ENCODE data around the gene FBXL13. TPM values are rescaled to one million over a fixed set of nuclear protein-coding genes. Genes with fewer than 3 reads are reported as not detected.
"Not testable (repeated sequence)": the region's sequence is repeated elsewhere in the genome, so short reads cannot be mapped to it uniquely, and the experiment has no call there.

FBXL13 gene
- total RNA-seq, 1 experiment from 2014 or later, result 2.5 TPM

DNA sequence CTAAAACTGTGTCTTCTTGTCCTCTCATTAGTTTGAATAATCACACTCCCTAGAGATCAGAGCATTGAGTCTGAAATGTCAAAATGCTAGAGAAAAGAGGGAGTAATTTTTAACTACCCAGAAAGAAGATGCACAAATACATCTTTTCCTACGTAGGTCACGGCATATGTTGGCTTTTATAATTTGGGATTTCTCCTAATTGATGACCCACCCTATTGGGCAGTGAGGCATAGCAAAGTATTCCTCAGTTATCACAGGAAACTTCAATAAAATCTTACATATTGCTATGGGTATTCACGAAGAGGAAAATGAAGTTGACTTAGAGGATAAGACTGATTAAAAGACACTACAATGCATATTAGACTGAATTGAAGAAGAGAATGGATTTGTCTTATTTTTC is 25.8 kb upstream of the FBXL13 start:
- no peak for ATAC-seq
- H3K27ac ChIP-seq (ENCODE audit: low read length), result no peak overlapping the region
- ChIA-PET POLR2A (no interaction called here), CTCF (no interaction called here)
- TF ChIP-seq POLR2AphosphoS5 (IDR thresholded peaks at IDR 0.05; ENCODE audit: low read depth, low read length) (no peak), TCF7L2 (IDR thresholded peaks at IDR 0.05; ENCODE audit: low read depth, low read length) (no peak), SIN3A (IDR thresholded peaks at IDR 0.05; ENCODE audit: borderline replicate concordance, insufficient read depth, low read depth, low read length) (no peak)
- TF ChIP-seq, protein P1, sequence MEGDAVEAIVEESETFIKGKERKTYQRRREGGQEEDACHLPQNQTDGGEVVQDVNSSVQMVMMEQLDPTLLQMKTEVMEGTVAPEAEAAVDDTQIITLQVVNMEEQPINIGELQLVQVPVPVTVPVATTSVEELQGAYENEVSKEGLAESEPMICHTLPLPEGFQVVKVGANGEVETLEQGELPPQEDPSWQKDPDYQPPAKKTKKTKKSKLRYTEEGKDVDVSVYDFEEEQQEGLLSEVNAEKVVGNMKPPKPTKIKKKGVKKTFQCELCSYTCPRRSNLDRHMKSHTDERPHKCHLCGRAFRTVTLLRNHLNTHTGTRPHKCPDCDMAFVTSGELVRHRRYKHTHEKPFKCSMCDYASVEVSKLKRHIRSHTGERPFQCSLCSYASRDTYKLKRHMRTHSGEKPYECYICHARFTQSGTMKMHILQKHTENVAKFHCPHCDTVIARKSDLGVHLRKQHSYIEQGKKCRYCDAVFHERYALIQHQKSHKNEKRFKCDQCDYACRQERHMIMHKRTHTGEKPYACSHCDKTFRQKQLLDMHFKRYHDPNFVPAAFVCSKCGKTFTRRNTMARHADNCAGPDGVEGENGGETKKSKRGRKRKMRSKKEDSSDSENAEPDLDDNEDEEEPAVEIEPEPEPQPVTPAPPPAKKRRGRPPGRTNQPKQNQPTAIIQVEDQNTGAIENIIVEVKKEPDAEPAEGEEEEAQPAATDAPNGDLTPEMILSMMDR (IDR thresholded peaks at IDR 0.05), result no peak
- TF ChIP-seq, protein P2, sequence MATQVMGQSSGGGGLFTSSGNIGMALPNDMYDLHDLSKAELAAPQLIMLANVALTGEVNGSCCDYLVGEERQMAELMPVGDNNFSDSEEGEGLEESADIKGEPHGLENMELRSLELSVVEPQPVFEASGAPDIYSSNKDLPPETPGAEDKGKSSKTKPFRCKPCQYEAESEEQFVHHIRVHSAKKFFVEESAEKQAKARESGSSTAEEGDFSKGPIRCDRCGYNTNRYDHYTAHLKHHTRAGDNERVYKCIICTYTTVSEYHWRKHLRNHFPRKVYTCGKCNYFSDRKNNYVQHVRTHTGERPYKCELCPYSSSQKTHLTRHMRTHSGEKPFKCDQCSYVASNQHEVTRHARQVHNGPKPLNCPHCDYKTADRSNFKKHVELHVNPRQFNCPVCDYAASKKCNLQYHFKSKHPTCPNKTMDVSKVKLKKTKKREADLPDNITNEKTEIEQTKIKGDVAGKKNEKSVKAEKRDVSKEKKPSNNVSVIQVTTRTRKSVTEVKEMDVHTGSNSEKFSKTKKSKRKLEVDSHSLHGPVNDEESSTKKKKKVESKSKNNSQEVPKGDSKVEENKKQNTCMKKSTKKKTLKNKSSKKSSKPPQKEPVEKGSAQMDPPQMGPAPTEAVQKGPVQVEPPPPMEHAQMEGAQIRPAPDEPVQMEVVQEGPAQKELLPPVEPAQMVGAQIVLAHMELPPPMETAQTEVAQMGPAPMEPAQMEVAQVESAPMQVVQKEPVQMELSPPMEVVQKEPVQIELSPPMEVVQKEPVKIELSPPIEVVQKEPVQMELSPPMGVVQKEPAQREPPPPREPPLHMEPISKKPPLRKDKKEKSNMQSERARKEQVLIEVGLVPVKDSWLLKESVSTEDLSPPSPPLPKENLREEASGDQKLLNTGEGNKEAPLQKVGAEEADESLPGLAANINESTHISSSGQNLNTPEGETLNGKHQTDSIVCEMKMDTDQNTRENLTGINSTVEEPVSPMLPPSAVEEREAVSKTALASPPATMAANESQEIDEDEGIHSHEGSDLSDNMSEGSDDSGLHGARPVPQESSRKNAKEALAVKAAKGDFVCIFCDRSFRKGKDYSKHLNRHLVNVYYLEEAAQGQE (IDR thresholded peaks at IDR 0.05; ENCODE audit: insufficient read depth in 1 of 2, low read depth in 2 of 2, low read length in 1 of 2), result no peak
- intact Hi-C loops (cut with micrococcal nuclease; ENCODE audit: unreplicated experiment) (no loop called here), in situ Hi-C loops (cut with HindIII; ENCODE audit: low pct_unique_long_range_greater_than_20kb, low sequenced_read_pairs) (no loop called here)
- no peak for DNase-seq (ENCODE audit: low read depth, low spot score)
- H3K9me3 ChIP-seq (ENCODE audit: control insufficient read depth, insufficient read depth, low read depth, low read length), result no peaks in the 10 kb centered on the region
- H3K27me3 ChIP-seq (ENCODE audit: control insufficient read depth, insufficient read depth, low read length), result no peaks in the 10 kb centered on the region
- no peak overlapping the region for H3K4me3 ChIP-seq (ENCODE audit: low read depth in 2 of 2, low read length in 2 of 2)
- no TSS peak for BruUV-seq (replicated peaks)
- peaks cover 15% of the 10 kb centered on the region for H3K36me3 ChIP-seq (ENCODE audit: control insufficient read depth, insufficient read depth, low read length)
- H3K4me1 ChIP-seq (ENCODE audit: control insufficient read depth, insufficient read depth, low read length), result no peaks in the 10 kb centered on the region

DNA sequence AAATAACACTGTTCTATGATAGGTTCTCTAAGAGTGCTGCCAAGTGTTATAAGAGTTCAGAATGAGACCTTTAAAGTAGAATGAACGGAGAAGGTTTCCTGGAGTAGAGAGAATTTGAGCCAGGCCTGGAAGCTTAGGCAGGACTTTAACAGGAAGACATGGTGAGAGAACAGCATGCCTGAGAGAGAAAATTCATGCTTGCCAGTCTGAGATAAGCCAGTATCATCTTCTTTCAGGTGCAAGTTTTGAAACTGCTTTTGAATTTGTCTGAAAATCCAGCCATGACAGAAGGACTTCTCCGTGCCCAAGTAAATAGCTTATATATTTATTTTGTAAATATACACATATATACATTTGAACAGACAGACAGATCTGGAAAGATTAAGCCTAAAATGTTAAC is 22.4 kb upstream of the FBXL13 start:
- intact Hi-C loops (cut with micrococcal nuclease; ENCODE audit: unreplicated experiment), result no loop called here
- no peaks in the 10 kb centered on the region for H3K9me3 ChIP-seq (ENCODE audit: control insufficient read depth, insufficient read depth, low read depth, low read length)
- ChIA-PET CTCF (interaction anchor here (0.5 kb wide), 1 partner anchor 9 kb away, joined by 3 read pairs; no protein-coding TSS in a partner anchor), POLR2A (no interaction called here)
- H3K27me3 ChIP-seq (ENCODE audit: control insufficient read depth, insufficient read depth, low read length), result no peaks in the 10 kb centered on the region
- no TSS peak for BruUV-seq (replicated peaks)
- H3K4me3 ChIP-seq (ENCODE audit: low read depth in 2 of 2, low read length in 2 of 2), result no peak overlapping the region
- H3K36me3 ChIP-seq (ENCODE audit: control insufficient read depth, insufficient read depth, low read length), result peaks cover 12% of the 10 kb centered on the region
- TF ChIP-seq TCF7L2 (IDR thresholded peaks at IDR 0.05; ENCODE audit: low read depth, low read length) (no peak), SIN3A (IDR thresholded peaks at IDR 0.05; ENCODE audit: borderline replicate concordance, insufficient read depth, low read depth, low read length) (no peak), POLR2AphosphoS5 (IDR thresholded peaks at IDR 0.05; ENCODE audit: low read depth, low read length) (no peak)
- TF ChIP-seq, protein P2 (IDR thresholded peaks at IDR 0.05; ENCODE audit: insufficient read depth in 1 of 2, low read depth in 2 of 2, low read length in 1 of 2), result no peak
- TF ChIP-seq, protein P1 (IDR thresholded peaks at IDR 0.05), result no peak
- in situ Hi-C loops (cut with HindIII; ENCODE audit: low pct_unique_long_range_greater_than_20kb, low sequenced_read_pairs), result no loop called here
- H3K27ac ChIP-seq (ENCODE audit: low read length), result no peak overlapping the region
- no peaks in the 10 kb centered on the region for H3K4me1 ChIP-seq (ENCODE audit: control insufficient read depth, insufficient read depth, low read length)
- no peak for ATAC-seq
- DNase-seq (ENCODE audit: low read depth, low spot score), result no peak

DNA sequence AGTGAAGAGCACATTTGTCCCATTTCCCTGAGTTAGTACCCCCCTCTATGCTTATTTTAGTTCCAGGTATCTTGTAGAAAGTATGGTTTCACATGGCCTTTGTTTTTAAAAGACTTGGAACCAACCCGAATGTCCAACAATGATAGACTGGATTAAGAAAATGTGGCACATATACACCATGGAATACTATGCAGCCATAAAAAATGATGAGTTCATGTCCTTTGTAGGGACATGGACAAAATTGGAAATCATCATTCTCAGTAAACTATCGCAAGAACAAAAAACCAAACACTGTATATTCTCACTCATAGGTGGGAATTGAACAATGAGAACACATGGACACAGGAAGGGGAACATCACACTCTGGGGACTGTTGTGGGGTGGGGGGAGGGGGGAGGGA is 21.0 kb upstream of the FBXL13 start:
- H3K36me3 ChIP-seq (ENCODE audit: control insufficient read depth, insufficient read depth, low read length), result peaks cover 15% of the 10 kb centered on the region
- BruUV-seq (replicated peaks); intact Hi-C loops (cut with micrococcal nuclease; ENCODE audit: unreplicated experiment); DNase-seq (ENCODE audit: low read depth, low spot score); H3K27me3 ChIP-seq (ENCODE audit: control insufficient read depth, insufficient read depth, low read length); H3K9me3 ChIP-seq (ENCODE audit: control insufficient read depth, insufficient read depth, low read depth, low read length); POLR2A ChIA-PET; H3K4me3 ChIP-seq (ENCODE audit: low read depth in 2 of 2, low read length in 2 of 2); in situ Hi-C loops (cut with HindIII; ENCODE audit: low pct_unique_long_range_greater_than_20kb, low sequenced_read_pairs); H3K27ac ChIP-seq (ENCODE audit: low read length); H3K4me1 ChIP-seq (ENCODE audit: control insufficient read depth, insufficient read depth, low read length); ATAC-seq; CTCF ChIA-PET: not testable (repeated sequence)
